HG03469 (cell line): ENCODE measurements around the gene DEPDC1B.
"Not testable (repeated sequence)": the region's sequence is repeated elsewhere in the genome, so short reads cannot be mapped to it uniquely, and the experiment has no call there.

Experiments used
- ATAC-seq: cut with Tn5 transposase; IDR thresholded peaks from one replicate; pipeline ENCODE4 v1.9.1; 2021; ENCODE audit warnings: mild to moderate bottlenecking, moderate library complexity, moderate number of reproducible peaks; ENCODE audit not compliant: unreplicated experiment

The DEPDC1B gene

DNA sequence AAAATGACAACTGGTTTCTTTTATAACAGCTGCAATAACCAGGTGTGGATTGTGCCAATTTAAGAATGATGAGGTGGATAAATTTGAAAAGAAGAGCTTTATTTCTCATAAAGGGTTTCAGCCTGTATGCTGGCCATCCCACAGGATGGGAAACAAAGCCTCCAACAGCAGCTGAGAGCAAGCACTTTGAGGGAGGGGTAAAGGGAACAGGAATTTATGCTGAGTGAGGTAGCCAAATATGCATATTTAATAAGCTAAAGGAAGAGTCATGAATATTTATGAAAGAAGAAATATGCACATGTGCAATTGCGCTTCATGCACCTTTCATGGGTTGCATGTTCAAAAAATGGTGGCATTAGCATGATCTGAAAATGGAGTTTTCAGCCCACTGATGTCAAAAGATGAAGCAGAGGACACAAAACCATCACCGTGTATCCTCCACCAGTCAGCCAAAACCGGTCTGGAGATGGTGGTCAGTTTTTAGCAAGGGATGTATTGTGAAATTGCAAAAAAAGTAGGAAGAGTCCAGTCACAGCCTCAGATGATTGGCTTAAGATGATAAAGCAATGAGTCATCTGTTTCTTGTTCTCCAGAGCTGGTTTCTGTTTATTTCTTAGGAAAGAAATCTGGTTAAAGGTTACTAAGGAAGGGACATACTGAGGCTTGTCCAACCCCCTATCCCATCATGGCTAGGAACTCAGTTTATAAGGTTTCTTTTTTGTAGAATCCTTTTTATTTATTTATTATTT lies 47.9 kb downstream of the DEPDC1B start:
- ATAC-seq = no peak

- ATAC-seq = peak; percentile 67
Measured at GRCh38 chr5:60649288-60649917, 50.6 kb downstream of the DEPDC1B start.

DNA sequence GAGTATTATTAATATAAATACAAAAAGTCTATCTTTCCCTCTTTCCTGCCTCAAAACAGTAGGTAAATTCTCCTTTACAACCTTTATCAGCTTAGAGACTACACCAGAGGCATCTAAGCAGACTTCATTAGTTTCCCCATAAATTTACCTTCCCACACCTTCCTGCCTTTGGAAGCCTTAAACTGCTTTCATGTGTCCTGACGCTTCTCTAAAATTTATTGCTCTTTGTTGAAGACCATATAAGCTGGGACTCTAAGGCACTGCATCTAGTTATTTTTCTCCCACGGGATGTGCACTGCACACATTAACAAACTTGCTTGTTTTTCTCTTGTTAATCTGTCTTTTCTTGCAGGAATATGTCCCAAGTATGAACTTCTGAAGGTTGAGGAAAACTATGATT lies 51.8 kb downstream of the DEPDC1B start:
- ATAC-seq = no peak

- ATAC-seq = no peak
Measured at GRCh38 chr5:60640901-60641300, 59.1 kb downstream of the DEPDC1B start.

GRCh38 chr5:60639544-60639943 lies 60.4 kb downstream of the DEPDC1B start:
- no peak for ATAC-seq

DNA sequence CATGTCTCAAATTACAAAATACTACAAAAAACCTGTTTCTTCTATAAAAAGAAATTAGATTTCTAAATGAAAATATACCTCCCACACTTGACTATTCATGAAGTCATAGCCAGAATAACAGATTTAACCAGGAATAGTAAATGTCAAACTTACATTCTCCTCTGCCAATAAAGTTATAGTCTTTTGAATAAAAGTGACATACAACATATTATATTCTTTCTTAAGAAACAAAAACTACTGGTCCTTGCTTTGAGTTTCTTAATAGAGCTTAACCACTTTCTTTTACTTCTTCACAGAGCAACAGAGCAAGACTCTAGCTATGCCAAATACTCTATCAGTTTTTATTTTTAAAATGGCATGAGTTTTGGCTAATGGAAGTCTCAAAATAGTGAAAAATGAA lies 61.7 kb downstream of the DEPDC1B start:
- ATAC-seq = no peak

DNA sequence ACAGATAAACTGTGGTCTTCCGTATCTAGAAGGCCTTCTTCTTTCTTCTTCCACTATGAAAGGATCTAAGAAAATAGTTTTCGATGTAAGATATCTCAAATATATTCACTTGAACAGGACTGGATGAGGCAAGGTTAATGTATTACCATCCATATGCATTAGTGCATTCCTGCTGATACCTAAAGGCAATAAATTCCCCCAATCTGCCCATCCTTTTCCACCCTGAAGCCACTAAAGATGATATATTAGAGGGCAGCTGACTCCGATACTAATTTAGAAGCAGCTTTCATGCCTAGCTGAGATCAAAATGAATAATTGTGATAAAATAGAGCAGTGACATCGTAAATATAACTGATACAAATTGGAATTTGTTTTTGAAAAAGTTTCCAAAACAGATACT lies 63.3 kb downstream of the DEPDC1B start:
- no peak for ATAC-seq

DNA sequence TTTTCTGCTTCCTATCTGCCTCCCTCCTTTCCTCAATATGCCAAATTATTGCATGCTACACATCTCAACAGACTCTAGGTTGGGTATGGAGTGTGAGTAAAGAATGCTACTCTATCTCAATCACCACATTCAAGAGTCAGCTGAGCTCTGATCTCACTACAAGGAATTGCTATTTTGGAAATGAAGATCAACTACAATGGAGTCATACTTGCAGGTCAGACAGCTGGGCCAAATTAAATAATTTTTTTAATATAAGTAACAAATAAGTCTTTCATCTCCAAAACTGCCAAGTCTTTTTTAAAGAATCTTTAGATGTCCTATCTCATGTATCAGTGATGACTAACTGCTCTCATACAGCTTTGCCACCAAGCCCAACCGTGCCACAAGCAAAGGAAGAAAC lies 64.0 kb downstream of the DEPDC1B start:
- no peak for ATAC-seq

DNA sequence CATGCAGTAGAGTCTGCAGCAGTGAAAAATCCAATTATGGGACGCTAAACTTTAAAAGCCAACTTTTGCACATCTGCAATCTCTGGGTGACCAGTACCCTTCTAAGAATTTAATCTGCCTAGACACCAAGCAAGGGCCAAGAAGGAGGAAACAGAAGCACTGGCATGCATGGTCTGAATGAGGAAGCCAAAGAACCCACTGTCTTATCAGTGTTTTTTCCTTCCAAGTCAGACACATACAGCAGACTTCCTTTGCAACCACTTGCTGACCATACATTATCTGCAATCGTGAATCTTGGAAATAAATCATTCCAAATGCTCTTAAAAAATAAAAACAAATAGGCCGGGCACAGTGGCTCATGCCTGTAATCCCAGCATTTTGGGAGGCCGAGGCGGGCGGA lies 65.9 kb downstream of the DEPDC1B start:
- no peak for ATAC-seq

DNA sequence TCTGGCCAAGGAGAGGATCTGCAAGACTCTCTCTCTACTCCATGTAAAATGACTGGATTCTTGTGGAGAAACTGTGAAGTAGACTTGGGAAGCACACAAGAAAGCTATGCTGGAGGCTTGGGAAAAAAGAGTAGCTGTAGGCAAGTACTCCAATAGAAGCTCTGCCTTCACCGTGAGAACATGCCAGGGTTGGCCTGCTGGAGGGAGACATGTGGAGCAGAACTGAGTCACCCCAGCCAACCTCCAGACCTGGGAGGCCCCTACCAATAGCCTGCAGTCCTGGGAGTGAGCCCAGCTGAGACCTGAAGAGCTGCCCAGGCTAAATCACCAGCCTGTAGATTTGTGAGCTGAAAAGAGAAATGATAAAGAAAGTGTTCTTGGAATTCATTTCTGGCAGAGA lies 66.6 kb downstream of the DEPDC1B start:
- no peak for ATAC-seq

DNA sequence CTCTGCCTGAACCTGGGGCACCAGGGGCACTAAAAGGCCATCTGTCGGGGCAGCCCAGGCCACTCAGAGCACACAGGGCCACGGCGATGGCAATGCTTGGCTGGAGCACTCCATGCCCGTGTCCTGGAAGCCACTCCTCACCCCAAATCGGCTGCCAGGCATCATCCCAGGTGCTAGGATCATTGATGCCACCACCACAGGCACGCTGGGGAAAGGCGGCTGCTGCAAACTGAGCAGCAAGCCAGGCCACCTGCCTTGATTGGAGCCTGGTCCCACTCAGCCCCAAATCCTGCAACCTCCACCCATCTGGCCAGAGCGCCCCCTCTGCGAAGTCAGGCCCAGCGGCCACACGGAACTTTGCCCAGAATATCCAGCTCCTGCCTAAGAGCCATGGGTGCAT lies 67.8 kb downstream of the DEPDC1B start:
- ATAC-seq = no peak

DNA sequence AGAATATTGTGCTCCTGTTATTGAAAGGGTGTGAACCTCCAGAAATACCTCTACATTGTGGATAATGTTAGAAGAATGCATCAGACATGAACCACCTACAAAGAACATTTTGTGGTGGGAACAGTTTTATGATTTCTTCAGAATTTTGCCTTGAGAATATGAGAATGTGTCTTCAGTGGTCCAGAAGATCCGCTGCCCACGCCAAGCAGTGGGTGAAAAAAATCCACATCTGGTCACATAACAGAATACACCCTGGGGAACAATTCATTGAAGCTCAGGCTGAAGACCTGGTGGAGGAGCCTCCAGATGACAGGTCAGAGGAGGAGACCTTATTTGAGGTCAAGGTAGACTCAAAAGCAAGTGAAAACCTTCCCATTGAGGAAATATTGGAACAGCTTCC lies 69.1 kb downstream of the DEPDC1B start:
- no peak for ATAC-seq

DNA sequence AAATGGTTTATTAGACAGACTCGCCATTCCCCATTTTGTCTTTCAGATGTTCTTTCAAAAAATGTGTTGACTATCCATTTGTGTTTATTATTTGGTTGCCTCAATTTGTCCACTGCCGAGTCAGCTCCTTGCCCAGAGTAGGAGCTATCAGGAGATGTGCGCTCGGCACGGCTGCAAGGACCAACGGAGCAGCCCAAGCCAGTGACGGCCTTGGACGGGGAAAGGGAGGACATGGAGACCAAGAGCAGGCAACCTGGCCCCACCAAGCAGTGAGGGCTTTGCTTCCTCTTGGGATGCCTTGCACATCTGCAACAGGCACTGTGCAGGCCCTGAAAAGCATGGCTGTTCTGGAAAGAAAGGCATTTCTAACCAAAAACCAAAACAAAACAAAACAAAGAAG lies 69.8 kb downstream of the DEPDC1B start:
- ATAC-seq = no peak

DNA sequence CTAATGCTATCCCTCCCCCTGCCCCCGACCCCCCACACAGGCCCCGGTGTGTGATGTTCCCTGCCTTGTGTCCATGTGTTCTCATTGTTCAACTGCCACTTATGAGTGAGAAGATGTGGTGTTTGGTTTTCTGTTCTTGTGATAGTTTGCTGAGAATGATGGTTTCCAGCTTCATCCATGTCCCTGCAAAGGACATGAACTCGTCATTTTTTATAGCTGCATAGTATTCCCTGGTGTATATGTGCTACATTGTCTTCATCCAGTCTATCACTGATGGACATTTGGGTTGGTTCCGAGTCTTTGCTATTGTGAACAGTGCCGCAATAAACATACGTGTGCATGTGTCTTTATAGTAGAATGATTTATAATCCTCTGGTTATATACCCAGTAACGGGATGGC lies 75.1 kb downstream of the DEPDC1B start:
- ATAC-seq = not testable (repeated sequence)

- ATAC-seq = not testable (repeated sequence)
Measured at GRCh38 chr5:60620752-60621151, 79.2 kb downstream of the DEPDC1B start.

DNA sequence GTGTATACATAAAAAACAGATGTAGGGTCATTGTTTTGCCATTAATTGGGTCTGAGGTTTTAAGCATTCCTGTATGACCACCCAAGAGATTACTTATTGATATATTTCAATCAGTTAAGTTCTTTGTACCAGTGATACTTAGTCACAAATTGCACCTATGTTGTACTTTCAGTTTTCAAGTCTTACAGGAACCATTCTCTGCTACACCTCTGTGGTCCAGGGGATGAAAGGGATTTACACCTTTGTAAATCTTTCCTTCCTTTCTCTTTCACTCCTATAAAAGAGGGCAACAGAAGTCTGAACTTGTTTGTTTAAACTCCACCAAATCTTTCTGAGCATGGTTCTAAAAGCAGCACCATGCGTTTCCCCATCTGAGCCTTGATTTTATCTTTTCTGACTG lies 86.1 kb downstream of the DEPDC1B start:
- no peak for ATAC-seq

GRCh38 chr5:60611099-60611740 lies 88.7 kb downstream of the DEPDC1B start:
- no peak for ATAC-seq

GRCh38 chr5:60604771-60605170 lies 95.2 kb downstream of the DEPDC1B start:
- ATAC-seq = no peak

GRCh38 chr5:60598424-60598823 lies 101.5 kb downstream of the DEPDC1B start:
- no peak for ATAC-seq

GRCh38 chr5:60597572-60598320 lies 102.2 kb downstream of the DEPDC1B start:
- peak; percentile 78 for ATAC-seq

DNA sequence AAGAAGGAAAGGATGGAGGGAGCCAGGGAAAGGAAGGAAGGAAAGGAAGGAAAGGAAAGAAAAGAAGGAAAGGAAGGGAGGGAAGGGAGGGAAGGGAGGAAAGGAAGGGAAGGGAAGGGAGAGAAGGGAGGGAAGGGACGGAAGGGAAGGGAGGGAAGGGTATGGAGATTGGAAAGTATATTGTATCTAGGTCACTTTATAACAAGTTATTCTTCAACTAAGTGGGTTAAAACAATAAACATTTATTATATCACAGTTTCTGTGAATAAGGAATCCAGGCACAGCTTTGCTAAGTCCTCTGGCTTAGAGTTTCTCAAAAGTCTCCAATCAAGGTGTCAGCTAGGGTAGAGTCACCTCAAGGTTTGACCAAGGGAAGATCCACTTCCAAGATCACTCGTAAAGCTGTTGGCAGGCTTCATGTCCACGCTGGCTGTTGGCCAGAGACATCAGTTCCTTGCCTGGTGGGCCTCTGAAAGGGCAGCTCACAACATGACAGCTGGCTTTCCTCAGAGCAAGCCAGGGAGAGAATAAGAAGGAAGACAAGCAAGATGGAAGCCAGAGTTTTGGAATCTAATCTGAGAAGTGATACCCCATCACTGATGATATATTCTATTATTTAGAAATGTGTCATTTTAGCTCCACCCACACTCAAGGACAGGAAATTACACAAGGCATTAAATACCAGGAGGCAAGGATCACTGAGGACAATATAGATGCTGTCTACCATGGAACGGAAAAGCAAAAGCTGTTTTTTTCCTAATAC lies 105.1 kb downstream of the DEPDC1B start:
- ATAC-seq = no peak
